CD4-positive, alpha-beta T cell treated with Interleukin-12 subunit alpha and Interleukin-12 subunit beta, for 1 hour (primary cell): ENCODE data around the gene PLXNB1.
"Not testable (repeated sequence)": the region's sequence is repeated elsewhere in the genome, so short reads cannot be mapped to it uniquely, and the experiment has no call there.

ENCODE experiments used
- DNase-seq: peaks from one replicate; pipeline ENCODE4 v3.0.0-alpha.2; 2020

Gene PLXNB1, protein sequence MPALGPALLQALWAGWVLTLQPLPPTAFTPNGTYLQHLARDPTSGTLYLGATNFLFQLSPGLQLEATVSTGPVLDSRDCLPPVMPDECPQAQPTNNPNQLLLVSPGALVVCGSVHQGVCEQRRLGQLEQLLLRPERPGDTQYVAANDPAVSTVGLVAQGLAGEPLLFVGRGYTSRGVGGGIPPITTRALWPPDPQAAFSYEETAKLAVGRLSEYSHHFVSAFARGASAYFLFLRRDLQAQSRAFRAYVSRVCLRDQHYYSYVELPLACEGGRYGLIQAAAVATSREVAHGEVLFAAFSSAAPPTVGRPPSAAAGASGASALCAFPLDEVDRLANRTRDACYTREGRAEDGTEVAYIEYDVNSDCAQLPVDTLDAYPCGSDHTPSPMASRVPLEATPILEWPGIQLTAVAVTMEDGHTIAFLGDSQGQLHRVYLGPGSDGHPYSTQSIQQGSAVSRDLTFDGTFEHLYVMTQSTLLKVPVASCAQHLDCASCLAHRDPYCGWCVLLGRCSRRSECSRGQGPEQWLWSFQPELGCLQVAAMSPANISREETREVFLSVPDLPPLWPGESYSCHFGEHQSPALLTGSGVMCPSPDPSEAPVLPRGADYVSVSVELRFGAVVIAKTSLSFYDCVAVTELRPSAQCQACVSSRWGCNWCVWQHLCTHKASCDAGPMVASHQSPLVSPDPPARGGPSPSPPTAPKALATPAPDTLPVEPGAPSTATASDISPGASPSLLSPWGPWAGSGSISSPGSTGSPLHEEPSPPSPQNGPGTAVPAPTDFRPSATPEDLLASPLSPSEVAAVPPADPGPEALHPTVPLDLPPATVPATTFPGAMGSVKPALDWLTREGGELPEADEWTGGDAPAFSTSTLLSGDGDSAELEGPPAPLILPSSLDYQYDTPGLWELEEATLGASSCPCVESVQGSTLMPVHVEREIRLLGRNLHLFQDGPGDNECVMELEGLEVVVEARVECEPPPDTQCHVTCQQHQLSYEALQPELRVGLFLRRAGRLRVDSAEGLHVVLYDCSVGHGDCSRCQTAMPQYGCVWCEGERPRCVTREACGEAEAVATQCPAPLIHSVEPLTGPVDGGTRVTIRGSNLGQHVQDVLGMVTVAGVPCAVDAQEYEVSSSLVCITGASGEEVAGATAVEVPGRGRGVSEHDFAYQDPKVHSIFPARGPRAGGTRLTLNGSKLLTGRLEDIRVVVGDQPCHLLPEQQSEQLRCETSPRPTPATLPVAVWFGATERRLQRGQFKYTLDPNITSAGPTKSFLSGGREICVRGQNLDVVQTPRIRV (N-terminal part only)

DNA sequence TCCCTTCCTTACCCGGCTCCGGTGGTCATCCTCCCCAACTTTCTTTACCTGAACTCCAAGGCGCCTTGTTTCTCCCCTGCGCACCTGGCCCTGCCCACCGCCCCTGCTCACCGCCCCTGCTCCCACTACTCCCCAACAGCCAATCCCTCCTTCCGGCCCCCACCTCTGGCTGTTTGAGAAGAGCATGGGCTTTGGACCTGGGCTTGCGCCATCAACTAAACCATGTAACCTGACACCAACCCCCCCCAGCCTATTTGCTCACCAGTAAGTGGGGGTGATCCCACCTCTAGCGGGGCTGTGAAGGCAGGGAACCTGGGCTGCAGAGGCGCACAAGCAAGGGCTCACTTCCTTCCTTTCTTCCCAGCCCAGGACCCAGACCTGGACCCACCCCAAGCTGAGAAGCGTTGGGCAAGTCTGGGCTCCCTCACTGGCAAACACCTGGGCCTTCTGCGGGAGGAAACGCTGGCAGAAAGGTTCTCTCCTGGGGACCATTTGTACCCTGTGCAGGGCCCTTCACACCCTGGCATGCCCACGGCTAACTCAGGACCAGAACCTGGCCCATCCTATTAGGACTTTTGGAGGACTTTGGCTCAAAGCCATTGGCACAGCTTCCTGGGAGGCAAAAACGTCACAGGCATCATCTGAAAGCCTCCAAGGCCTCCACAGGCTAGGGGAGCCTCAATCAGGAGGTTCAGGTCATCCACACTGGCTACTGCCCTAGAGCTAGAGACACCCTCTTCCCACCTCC, at the start of gene PLXNB1:
PLXNB1 (minus strand) TSS at position 127 of the 748 bp plus-strand sequence. CDS start 5,475 bp downstream, outside the sequence.
- no peak for DNase-seq

DNA sequence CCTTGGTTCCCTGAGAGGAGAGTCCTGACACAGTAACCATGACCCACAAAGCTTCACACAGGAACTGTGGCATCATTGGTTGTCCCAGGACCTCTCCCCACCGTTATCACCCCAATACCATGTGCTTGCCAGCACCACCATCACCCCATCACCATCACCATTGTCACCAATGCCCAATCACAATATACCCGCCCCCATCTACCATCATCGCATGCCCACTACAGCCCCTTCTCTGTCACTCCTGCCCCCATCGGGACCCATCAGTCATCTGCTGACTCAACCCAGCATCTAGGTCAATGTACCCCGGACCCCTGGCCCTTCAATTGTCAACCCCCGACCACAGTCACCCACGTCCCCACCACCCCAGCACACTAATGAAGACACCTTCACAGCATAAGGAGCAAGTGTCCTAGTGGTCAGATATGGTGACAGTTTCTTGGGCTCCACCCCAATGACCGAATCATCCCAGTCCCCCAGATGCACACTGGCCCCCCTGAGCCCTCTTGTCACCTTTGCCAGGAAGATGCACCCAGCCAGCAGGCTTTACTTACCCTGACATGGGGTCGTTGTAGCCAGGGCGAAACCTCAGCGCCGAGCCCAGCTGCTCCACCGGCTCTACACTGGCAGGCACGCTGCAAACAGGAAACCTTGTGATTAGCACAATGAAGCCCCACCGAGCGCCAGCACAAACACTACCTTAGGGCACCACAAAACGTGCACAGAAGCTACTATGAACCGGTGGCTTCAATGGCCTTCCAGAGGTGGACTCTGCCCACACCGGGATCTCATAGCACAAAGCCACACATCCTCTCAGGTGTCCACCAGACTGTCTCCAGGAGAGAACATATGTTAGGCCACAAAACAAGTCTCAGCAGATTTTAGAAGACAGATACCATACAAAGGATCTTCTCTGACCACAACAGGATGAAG, 49.0 kb upstream of the PLXNB1 start:
- DNase-seq = peak; percentile 69

DNA sequence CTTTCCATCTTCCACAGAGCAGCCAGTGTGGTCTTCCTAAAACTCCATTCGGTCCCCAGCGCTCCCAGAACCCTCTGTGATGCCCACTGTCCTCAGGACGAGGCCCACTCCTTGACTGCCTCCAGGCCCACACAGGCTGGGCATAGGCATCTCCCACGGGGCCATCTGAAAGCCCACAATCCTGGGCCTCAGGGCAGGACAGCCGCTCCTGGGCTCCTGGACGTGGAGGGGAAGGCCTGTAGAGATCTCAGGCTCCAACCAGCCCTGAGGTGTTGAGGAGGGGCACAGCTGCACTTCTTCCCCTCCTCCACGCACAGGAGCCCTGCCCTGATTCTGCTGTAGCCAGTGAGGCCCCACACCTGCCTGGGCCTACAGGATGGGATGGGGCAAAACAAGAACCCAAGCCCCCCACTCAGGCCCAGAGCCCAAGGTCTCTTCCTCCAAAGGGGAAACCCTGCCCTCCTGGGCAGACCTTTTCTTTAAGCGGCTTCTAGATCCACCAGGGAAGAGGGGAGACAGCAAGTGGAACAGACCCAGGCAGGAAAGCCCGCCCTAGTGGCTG, 48.2 kb upstream of the PLXNB1 start:
- DNase-seq = no peak

DNA sequence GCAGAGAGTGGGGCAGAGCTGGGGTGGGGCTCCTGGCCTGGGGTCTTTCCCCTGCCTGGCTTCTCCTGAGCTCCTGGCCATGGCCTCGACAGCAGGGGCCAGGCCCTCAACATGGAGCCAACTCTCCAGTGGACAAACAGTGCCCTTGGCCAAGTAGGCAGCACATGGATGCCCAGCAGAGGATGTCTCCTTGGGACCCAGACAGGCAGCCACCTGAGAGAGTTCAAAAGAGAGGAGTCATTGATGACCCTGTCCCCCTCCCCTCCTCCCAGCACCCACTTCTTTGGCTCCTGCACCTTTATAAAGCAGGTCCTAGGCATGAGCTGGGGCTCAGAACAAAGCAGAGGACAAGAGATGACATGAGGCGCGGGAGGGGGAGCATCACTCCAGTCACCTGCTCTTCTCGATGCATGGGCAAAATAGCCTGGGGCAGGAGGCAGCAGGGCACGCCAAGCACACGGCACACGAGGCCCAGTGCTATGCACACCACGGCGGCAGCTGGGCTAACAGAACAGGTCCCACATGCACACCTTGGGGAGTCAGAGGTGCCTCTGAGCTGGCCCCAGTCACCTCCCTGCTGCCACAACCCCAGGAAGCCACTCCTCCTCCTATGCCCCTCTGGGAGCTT, 46.7 kb upstream of the PLXNB1 start:
- no peak for DNase-seq

DNA sequence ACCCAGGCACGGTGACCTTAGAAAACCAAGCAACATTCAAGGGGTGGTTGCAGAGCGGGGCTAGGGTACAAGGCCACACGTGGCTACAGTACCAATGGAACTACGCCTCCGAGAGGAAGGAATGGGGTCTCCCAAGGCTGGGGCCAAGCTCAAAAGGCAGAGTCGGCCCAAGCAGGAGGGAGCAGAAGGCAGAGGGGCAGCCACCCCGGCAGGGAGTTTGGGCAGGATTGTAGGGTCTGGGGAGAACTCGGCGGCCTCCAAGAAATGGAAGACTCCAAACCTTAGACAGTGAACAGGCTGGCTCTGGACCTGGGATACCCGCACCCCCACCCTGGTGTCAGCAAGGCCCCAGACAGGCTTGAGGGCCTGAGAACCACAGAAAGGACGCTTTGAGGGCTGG, 45.3 kb upstream of the PLXNB1 start:
- no peak for DNase-seq

DNA sequence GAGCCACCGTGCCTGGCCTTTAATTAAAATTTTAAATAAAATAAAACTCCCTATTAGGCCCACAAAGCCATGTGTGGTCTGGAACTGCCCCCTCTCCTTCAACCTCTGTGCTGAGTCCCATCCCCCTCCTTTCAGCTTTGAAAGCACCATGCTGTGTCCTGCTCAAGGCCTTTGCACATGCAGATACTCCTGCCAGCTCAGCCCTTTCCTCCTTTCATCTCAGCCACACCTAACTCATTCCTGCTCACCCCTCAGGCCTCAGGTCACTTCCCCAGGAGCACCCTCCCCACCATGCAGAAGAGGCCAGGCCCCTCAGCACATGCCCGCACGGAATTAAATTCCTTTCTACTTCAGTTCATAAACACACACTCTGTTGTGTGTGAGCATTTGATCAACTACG, 44.7 kb upstream of the PLXNB1 start:
- no peak for DNase-seq

DNA sequence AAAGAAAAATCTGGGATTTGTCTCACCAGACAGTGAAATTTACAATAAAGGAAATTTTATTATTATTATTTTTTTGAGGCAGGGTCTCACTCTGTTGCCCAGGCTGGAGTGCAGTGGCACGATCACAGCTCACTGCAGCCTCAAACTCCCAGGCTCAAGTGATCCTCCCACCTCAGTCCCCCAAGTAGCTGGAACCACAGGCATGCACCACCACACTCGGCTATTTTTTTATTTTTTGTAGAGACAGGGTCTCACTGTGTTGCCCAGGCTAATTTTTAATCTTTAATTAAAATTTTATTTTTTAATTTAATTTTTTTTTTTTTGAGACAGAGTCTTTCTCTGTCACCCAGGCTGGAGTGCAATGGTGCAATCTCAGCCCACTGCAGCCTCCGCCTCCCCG, 44.1 kb upstream of the PLXNB1 start:
- DNase-seq = not testable (repeated sequence)

DNA sequence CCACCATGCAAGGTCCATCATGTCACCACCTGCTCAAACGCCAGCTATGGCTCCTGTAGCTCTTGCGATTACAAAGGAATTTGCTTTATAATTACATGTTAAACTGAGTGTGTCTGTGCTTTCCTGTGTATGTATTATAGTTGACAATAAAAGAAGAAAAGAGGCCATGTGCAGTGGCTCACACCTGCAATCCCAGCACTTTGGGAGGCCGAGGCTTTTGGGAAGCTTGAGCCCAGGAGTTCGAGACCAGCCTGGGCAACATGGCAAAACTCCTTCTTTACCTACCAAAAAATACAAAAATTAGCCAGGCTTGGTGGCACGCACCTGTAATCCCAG, 43.7 kb upstream of the PLXNB1 start:
- DNase-seq = no peak

DNA sequence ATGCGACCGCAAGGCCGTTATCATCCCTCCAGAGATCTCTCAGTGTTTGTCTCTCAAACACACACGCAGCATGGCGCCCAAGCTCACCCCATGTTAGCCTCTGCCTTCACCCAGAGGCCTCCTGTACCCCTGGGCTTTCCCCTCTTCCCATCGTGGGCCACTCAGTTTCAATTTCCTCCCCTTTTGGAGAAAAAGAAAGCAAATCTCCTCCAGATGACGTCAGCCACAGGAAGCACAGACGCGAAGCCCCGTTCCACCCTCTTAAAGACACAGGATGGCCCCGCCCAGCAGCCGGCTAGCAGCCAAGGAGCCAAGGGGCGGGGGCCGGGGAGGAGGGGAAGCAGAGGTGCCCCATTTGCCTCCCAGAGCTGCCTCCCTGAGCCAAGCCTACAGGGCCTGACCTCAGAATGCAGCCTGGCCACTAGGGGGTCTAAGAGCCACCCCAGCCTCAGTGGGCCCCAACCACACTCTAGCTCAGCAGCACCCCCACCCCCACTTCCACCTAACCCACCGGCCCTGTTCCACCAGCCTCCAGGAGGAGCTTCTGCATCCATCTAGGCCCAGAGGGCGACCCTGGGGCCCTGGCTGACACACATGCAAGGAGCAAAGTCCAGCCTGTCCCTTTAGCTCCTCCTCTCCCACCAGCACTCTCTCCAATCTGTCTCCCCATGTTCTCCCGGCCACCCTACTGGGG, 43.2 kb upstream of the PLXNB1 start:
- peak; percentile 97 for DNase-seq

DNA sequence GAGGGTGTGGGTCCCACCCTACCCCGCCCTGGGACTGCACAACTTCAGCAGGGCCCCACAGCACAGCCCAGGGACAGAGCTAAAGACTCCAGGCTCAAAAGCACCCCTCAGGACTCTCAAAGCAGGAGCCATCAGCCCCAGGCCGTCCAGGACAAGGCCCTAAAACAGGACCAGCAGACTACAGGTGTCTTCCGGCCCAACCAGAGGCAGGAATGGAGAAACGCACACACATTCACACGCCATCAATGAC, 42.7 kb upstream of the PLXNB1 start:
- no peak for DNase-seq

DNA sequence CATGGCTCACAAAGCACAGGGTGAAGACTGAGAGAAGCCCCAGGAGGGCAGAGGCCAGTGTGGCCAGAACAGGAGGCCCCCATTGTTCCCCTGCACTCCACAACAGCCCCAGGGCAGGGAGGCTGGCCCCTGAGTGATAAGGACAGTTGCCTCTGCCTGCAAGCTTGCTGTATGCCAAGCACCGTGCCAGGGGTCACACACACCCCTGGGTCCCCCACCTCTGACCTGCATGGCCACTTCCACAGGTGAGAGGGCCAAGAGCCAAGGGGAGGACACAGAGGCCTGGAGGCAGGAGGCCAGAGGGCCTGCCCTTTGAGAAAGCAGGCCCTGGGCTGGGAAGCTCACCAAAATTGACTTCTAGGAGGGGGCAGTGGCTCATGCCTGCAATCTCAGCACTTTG, 40.4 kb upstream of the PLXNB1 start:
- no peak for DNase-seq

DNA sequence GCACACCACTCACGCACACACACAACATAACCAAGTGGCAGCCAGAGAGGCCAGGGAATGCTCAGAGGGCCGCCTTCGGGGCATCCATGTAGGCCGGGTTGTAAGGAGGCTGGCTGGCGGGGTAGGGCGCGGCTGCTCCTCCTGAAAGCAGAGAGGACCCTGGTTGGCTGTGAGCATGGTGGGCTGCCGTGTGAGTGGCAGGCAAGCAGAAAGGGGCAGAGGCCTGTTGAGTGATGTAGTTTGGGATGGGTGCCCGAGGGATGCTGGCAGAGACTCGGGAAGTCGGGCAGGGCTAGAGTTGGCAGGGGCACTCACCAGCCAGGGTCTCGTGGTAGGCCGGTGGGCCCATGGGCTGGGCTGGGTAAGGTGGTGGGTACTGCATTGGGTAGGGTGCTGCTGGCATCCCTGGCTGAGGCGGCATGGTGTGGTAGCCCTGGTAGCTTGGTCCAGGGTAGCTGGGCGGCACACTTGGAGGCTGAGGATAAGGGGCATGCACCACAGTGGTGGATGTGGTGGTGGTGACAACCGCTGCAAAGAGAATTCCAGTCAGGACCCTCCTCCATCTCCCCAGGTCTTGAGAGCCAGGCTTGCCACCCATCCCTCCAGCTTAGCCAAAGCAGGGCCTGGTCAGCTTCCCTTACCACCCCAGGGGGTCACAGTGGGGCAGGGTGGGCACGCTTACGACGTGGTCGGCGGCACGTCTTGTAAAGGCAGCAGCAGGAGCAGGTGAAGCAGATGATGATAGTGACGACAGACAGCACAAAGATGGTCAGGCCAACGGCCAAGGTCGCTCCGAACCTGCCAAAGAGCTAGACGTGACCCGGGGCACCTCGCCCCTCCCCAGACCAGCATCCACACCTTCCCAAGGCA, 39.4 kb upstream of the PLXNB1 start:
- DNase-seq = no peak

DNA sequence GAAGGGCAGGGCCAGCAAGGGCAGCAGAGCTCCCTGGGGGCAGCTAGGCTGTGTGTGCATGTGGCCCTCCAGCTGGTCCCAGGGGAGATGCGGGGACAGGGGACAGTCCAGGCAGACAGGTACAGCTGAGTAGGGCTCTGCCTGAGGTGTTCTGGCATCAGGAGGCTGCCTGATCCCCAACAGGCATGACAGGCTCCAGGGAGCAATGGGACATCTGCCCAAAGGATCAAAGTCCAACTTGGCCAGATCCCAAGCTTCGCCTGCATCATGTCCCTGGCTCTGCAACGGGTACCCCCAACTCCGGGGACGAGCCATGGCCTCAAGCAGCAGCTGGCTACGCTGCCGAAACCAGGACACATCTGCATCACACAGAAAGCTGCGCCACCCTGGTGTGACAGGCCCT, 38.4 kb upstream of the PLXNB1 start:
- DNase-seq = no peak

DNA sequence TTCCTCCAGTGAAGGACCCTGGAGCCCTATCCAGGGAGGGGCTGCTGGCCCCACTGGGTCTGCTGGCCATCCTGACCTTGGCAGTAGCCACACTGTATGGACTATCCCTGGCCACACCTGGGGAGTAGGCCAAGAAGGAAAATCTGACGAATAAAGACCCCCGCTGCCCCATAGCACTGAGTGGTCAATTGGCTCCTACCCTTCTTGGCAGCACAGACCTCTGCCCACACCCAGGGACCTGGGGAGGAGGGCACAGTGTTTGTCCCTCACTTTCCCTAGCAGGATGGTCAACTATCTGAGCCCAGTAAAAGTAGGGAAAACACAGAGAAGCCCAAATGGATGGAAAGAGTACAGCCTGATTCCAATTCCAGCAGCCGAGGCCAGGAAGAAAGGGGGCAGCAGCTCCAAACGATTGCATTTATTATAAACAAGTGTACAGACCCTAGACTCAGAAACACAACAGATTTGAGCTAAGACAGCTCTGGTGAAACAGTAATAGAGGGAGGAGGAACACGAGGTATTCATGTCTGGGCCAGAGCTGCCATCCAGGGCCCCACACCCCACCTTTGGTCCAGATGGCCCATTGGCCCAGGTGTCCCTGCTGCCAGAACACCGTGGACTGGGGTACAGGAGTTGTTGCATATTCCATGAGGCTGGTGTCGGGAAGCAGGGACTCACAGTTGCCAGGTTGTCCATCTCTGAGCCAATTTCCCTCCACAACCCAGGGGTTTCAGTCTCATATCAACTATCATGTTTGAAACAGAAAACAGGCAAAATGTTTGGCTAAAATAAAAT, 37.8 kb upstream of the PLXNB1 start:
- DNase-seq = no peak

DNA sequence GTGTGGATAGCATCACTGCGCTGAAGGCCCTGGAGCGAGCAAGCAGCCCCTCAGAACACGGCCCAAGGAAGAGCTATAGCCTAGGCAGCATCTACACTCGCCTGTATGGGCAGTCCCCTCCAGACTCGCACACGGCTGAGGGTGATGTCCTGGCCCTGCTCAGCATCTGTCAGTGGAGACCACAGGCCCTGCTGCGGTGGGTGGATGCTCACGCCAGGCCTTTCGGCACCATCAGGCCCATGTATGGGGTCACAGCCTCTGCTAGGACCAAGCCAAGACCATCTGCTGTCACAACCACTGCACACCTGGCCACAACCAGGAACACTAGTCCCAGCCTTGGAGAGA, 37.2 kb upstream of the PLXNB1 start:
- no peak for DNase-seq

DNA sequence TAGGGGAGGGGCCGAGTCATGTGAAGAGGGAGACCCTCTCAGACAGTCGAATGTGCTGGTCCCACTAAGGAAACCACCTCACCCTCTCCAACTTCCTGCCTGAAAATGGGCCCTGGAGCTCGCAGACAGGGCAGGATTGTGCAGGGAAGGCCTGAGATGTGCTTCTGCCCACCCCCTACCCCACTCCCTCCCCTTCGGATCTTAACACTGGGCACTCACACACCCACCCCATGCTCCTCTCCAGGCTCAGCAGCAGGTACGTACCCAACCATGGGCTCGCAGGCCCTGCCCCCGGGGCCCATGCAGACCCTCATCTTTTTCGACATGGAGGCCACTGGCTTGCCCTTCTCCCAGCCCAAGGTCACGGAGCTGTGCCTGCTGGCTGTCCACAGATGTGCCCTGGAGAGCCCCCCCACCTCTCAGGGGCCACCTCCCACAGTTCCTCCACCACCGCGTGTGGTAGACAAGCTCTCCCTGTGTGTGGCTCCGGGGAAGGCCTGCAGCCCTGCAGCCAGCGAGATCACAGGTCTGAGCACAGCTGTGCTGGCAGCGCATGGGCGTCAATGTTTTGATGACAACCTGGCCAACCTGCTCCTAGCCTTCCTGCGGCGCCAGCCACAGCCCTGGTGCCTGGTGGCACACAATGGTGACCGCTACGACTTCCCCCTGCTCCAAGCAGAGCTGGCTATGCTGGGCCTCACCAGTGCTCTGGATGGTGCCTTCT, 36.7 kb upstream of the PLXNB1 start:
- peak; percentile 40 for DNase-seq

DNA sequence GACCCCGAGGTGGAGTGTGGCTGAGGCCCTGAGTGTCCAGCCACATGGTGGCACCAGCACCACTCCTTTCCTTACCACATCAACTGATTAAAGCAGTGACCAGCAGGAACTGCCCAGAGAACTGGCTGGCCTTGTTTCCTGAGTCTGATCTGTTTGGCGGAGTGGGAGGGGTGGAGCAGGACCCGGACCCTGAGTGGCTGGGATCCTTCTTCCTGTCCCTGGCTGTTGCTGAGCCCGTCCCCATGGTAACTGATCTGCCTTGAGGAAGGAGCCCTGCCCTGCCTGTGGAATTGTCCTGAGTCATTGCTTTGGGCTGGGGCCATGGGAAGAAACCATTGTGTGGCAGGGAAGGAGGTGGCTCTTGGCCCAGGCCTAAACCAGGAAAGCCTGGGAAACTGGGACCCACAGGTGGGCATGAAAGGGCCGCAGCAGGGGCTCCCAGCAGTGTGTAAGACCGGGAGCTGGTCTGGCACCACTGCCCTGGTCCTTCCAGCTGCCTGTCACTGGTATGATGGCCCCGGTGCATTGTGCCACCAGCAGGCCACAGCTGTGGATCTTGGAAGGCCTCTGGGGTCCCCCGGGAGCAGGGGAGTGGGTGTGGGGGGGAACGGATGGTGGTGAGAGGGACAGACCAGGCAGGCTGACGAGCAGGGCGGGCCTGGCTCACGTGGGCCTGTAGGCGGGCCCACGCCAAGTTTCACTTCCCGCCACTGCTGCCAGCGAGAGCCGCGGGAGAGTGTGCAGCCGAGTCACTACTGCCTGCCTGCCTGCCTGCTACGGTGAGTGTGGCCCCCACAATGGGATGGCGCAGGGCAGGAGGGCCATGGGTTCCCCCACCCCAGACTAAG, 35.9 kb upstream of the PLXNB1 start:
- DNase-seq = peak; percentile 82
